Activated T-cell treated with anti-CD3 and anti-CD28 coated beads, Interleukin-2, amount 50 U/mL, for 72 hours (primary cell): ENCODE data around the gene ADK. TPM values are rescaled to one million over a fixed set of nuclear protein-coding genes. Genes with fewer than 3 reads are reported as not detected.

ENCODE experiments used
- ATAC-seq, 2 donors: fragments of 150-1000 bp; cut with Tn5 transposase; replicated peaks in 1 of 2; 2 replicates each; pipeline ENCODE4 v1.10.0; 2021; ENCODE audit warnings: moderate library complexity in 2 of 2, mild to moderate bottlenecking in 1 of 2
- DNase-seq, 2 donors: peaks; one replicate each; pipeline ENCODE4 v3.0.0; 2021 to 2022; ENCODE audit warnings: mixed read lengths in 1 of 2
- H3K27ac Mint-ChIP-seq: one replicate; pipeline ENCODE4 v1.8.0; 2022; ENCODE audit warnings: mild to moderate bottlenecking, moderate library complexity, mixed read lengths
- H3K27me3 Mint-ChIP-seq: one replicate; pipeline ENCODE4 v1.8.0; 2022; ENCODE audit warnings: low read depth, mixed read lengths
- H3K36me3 Mint-ChIP-seq, 2 donors: one replicate each; pipeline ENCODE4 v1.8.0; 2022; ENCODE audit warnings: mixed read lengths in 2 of 2, mild to moderate bottlenecking in 1 of 2; ENCODE audit not compliant: insufficient read depth in 2 of 2
- H3K4me1 Mint-ChIP-seq: one replicate; pipeline ENCODE4 v1.8.0; 2022; ENCODE audit warnings: low read depth, mixed read lengths
- H3K4me3 Mint-ChIP-seq, 2 donors: one replicate each; pipeline ENCODE4 v1.8.0; 2022; ENCODE audit warnings: mild to moderate bottlenecking in 2 of 2, mixed read lengths in 2 of 2, moderate library complexity in 2 of 2
- H3K9me3 Mint-ChIP-seq, 2 donors: one replicate each; pipeline ENCODE4 v1.8.0; 2022; ENCODE audit warnings: mixed read lengths in 2 of 2
- total RNA-seq, 2 donors: library from RNA; stranded (reverse); gene quantifications; one replicate each; pipeline ENCODE4 v1.2.3, GENCODE V29; 2022

Gene ADK
- total RNA-seq, 2 donors from 2014 or later: 56.2 to 60.0 TPM

GRCh38 chr10:74705358-74705980 is 554.4 kb downstream of the ADK start:
- peaks cover 1 to 11% of the 10 kb centered on the region in 2 donors for H3K36me3 Mint-ChIP-seq
- no peak overlapping the region for H3K27ac Mint-ChIP-seq
- no peak overlapping the region for H3K4me3 Mint-ChIP-seq
- H3K9me3 Mint-ChIP-seq: no peaks in the 10 kb centered on the region
- DNase-seq: no peak
- H3K4me1 Mint-ChIP-seq: no peaks in the 10 kb centered on the region
- no peak for ATAC-seq
- no peaks in the 10 kb centered on the region for H3K27me3 Mint-ChIP-seq

- DNase-seq: no peak
- H3K4me1 Mint-ChIP-seq: no peaks in the 10 kb centered on the region
- ATAC-seq: no peak
- H3K36me3 Mint-ChIP-seq: peaks cover 4 to 15% of the 10 kb centered on the region in 2 donors
- no peaks in the 10 kb centered on the region for H3K27me3 Mint-ChIP-seq
- no peak overlapping the region for H3K4me3 Mint-ChIP-seq
- no peak overlapping the region for H3K27ac Mint-ChIP-seq
- no peaks in the 10 kb centered on the region for H3K9me3 Mint-ChIP-seq
These were observed 555.9 kb downstream of the ADK start for GRCh38 chr10:74706966-74707365.

- Mint-ChIP-seq H3K9me3 (no peaks in the 10 kb centered on the region), H3K27ac (no peak overlapping the region), H3K4me3 (no peak overlapping the region), H3K27me3 (no peaks in the 10 kb centered on the region), H3K36me3 (peaks cover 4 to 11% of the 10 kb centered on the region in 2 donors), H3K4me1 (no peaks in the 10 kb centered on the region)
- ATAC-seq (no peak), DNase-seq (no peak)
These were observed 557.2 kb downstream of the ADK start for GRCh38 chr10:74708246-74708645.

- no peaks in the 10 kb centered on the region for H3K27me3 Mint-ChIP-seq
- peaks cover 14 to 17% of the 10 kb centered on the region in 2 donors for H3K9me3 Mint-ChIP-seq
- ATAC-seq (no peak), DNase-seq (no peak)
- H3K36me3 Mint-ChIP-seq: peaks cover 25 to 36% of the 10 kb centered on the region in 2 donors
- H3K4me3 Mint-ChIP-seq: no peak overlapping the region
- no peak overlapping the region for H3K27ac Mint-ChIP-seq
- no peaks in the 10 kb centered on the region for H3K4me1 Mint-ChIP-seq
These were observed 567.2 kb downstream of the ADK start for GRCh38 chr10:74718208-74718607.

- H3K27ac Mint-ChIP-seq: no peak overlapping the region
- peaks cover 3 to 4% of the 10 kb centered on the region in 2 donors for H3K9me3 Mint-ChIP-seq
- H3K27me3 Mint-ChIP-seq: no peaks in the 10 kb centered on the region
- DNase-seq (no peak), ATAC-seq (no peak)
- no peak overlapping the region for H3K4me3 Mint-ChIP-seq
- no peaks in the 10 kb centered on the region for H3K36me3 Mint-ChIP-seq
- no peaks in the 10 kb centered on the region for H3K4me1 Mint-ChIP-seq
These were observed 577.2 kb downstream of the ADK start for GRCh38 chr10:74728225-74728624.

- Mint-ChIP-seq H3K27ac (no peak overlapping the region), H3K4me3 (no peak overlapping the region), H3K9me3 (peaks cover 3 to 5% of the 10 kb centered on the region in 2 donors), H3K4me1 (no peaks in the 10 kb centered on the region), H3K27me3 (no peaks in the 10 kb centered on the region), H3K36me3 (no peaks in the 10 kb centered on the region)
- no peak for ATAC-seq
- DNase-seq: no peak
These were observed 579.2 kb downstream of the ADK start for GRCh38 chr10:74730246-74730645.

- peaks cover 3 to 5% of the 10 kb centered on the region in 2 donors for H3K9me3 Mint-ChIP-seq
- H3K36me3 Mint-ChIP-seq: no peaks in the 10 kb centered on the region
- peaks cover 6% of the 10 kb centered on the region for H3K4me1 Mint-ChIP-seq
- no peak overlapping the region for H3K4me3 Mint-ChIP-seq
- H3K27ac Mint-ChIP-seq: no peak overlapping the region
- no peaks in the 10 kb centered on the region for H3K27me3 Mint-ChIP-seq
- ATAC-seq: no peak
- DNase-seq: no peak
These were observed 582.6 kb downstream of the ADK start for GRCh38 chr10:74733612-74734011.

- Mint-ChIP-seq H3K27ac (peak overlapping the region; percentile 39), H3K4me3 (no peak overlapping the region), H3K27me3 (no peaks in the 10 kb centered on the region), H3K36me3 (no peaks in the 10 kb centered on the region), H3K9me3 (peaks cover 2 to 5% of the 10 kb centered on the region in 2 donors), H3K4me1 (peaks cover 19% of the 10 kb centered on the region)
- no peak for ATAC-seq
- no peak for DNase-seq
These were observed 585.0 kb downstream of the ADK start for GRCh38 chr10:74736029-74736428.

- no peak for ATAC-seq
These were observed 587.0 kb downstream of the ADK start for GRCh38 chr10:74738052-74738451.

GRCh38 chr10:74738542-74738941 is 587.5 kb downstream of the ADK start:
- ATAC-seq (no peak), DNase-seq (no peak)
- Mint-ChIP-seq H3K9me3 (peaks cover 0 to 3% of the 10 kb centered on the region in 2 donors), H3K4me1 (peaks cover 19% of the 10 kb centered on the region), H3K27me3 (no peaks in the 10 kb centered on the region), H3K4me3 (peak overlapping the region in 1 of 2 donors; percentile 59), H3K27ac (peak overlapping the region; percentile 86), H3K36me3 (no peaks in the 10 kb centered on the region)

More at GRCh38 chr10:74738052-74738451, 587.0 kb downstream of the ADK start:
- H3K9me3 Mint-ChIP-seq: peaks cover 0 to 3% of the 10 kb centered on the region in 2 donors
- no peak for DNase-seq
- no peak overlapping the region for H3K4me3 Mint-ChIP-seq
- H3K27me3 Mint-ChIP-seq: no peaks in the 10 kb centered on the region
- H3K4me1 Mint-ChIP-seq: peaks cover 19% of the 10 kb centered on the region
- H3K36me3 Mint-ChIP-seq: no peaks in the 10 kb centered on the region
- H3K27ac Mint-ChIP-seq: no peak overlapping the region

GRCh38 chr10:74738985-74739567 is 588.1 kb downstream of the ADK start:
- ATAC-seq (peak; percentile 76 to 84), DNase-seq (peak; percentile 27 to 40)
- Mint-ChIP-seq H3K27me3 (no peaks in the 10 kb centered on the region), H3K36me3 (no peaks in the 10 kb centered on the region), H3K4me3 (peak overlapping the region; percentile 20 to 59), H3K4me1 (peaks cover 19% of the 10 kb centered on the region), H3K27ac (peak overlapping the region; percentile 86), H3K9me3 (no peaks in the 10 kb centered on the region)

GRCh38 chr10:74743401-74743800 is 592.4 kb downstream of the ADK start:
- DNase-seq (no peak), ATAC-seq (no peak)
- no peak overlapping the region for H3K4me3 Mint-ChIP-seq
- H3K9me3 Mint-ChIP-seq: no peaks in the 10 kb centered on the region
- H3K27ac Mint-ChIP-seq: no peak overlapping the region
- H3K27me3 Mint-ChIP-seq: no peaks in the 10 kb centered on the region
- H3K36me3 Mint-ChIP-seq: no peaks in the 10 kb centered on the region
- peaks cover 14% of the 10 kb centered on the region for H3K4me1 Mint-ChIP-seq

GRCh38 chr10:74745449-74745848 is 594.4 kb downstream of the ADK start:
- no peaks in the 10 kb centered on the region for H3K36me3 Mint-ChIP-seq
- H3K27ac Mint-ChIP-seq: no peak overlapping the region
- H3K4me1 Mint-ChIP-seq: peaks cover 1% of the 10 kb centered on the region
- ATAC-seq (no peak), DNase-seq (no peak)
- no peaks in the 10 kb centered on the region for H3K9me3 Mint-ChIP-seq
- H3K4me3 Mint-ChIP-seq: no peak overlapping the region
- H3K27me3 Mint-ChIP-seq: no peaks in the 10 kb centered on the region

- H3K27ac Mint-ChIP-seq: no peak overlapping the region
- H3K9me3 Mint-ChIP-seq: no peaks in the 10 kb centered on the region
- DNase-seq (no peak), ATAC-seq (no peak)
- H3K4me1 Mint-ChIP-seq: peaks cover 8% of the 10 kb centered on the region
- H3K27me3 Mint-ChIP-seq: no peaks in the 10 kb centered on the region
- no peaks in the 10 kb centered on the region for H3K36me3 Mint-ChIP-seq
- H3K4me3 Mint-ChIP-seq: no peak overlapping the region
These were observed 595.8 kb downstream of the ADK start for GRCh38 chr10:74746813-74747212.
